Vagina (tissue), 2 donors: Measurements from ENCODE around the gene PDE4D.

Experiments
- CTCF ChIP-seq, 3 experiments: fragments of 450-650 bp in 2 of 3; fragments of 200-600 bp in 1 of 3; sonication (generic) in 1 of 3; IDR thresholded peaks; one replicate each; pipeline ENCODE4 v1.5.1; 2017 to 2019; ENCODE audit warnings: antibody characterized with exemption in 3 of 3, mild to moderate bottlenecking in 2 of 3, moderate library complexity in 2 of 3
- POLR2AphosphoS5 ChIP-seq, 2 donors: sonication (generic); formaldehyde crosslinking; IDR thresholded peaks; one replicate each; pipeline ENCODE4 v1.9.0; 2017; ENCODE audit warnings: antibody characterized with exemption in 2 of 2, mild to moderate bottlenecking in 2 of 2, low read depth in 1 of 2; ENCODE audit not compliant: insufficient read depth in 1 of 2

DNA sequence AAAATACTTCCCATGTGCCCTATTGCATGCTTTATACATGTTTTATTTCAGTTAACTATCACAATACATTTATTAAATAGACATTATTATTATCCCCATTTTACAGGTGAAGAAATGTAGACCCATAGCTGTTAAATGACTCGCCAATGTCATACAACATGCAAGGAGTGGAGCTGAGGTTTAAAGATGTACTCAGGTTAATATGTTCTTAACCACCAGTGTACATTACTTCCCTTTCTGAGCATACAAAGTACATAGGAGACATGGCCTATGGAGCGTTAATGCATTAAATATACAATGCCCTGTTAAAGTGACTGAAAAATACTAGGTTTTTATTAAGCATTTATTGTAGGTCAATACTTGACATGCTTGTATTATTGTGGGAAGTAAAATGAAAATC, 407.0 kb downstream of the PDE4D start:
- TF ChIP-seq CTCF (IDR thresholded peaks at IDR 0.05) = no peak
- no peak for TF ChIP-seq POLR2AphosphoS5 (IDR thresholded peaks at IDR 0.05; ENCODE audit: insufficient read depth in 1 of 2, low read depth in 1 of 2)
